Endothelial cell (in vitro differentiated cells): ENCODE data around the gene LARGE1. TPM values are rescaled to one million over a fixed set of nuclear protein-coding genes. Genes with fewer than 3 reads are reported as not detected.

Experiments used
- DNase-seq: peaks from one replicate; pipeline ENCODE4 v3.0.0; 2021; ENCODE audit warnings: low spot score
- H3K27ac Mint-ChIP-seq: one replicate; pipeline ENCODE4 v1.8.0; 2021; ENCODE audit warnings: mixed read lengths, inconsistent platforms; ENCODE audit not compliant: unreplicated experiment
- H3K27me3 Mint-ChIP-seq: one replicate; pipeline ENCODE4 v1.8.0; 2021; ENCODE audit warnings: mild to moderate bottlenecking, moderate library complexity, mixed read lengths, inconsistent platforms; ENCODE audit not compliant: unreplicated experiment
- H3K36me3 Mint-ChIP-seq: one replicate; pipeline ENCODE4 v1.8.0; 2021; ENCODE audit warnings: mild to moderate bottlenecking, low read depth, mixed read lengths, inconsistent platforms; ENCODE audit not compliant: unreplicated experiment
- H3K4me1 Mint-ChIP-seq: one replicate; pipeline ENCODE4 v1.8.0; 2021; ENCODE audit warnings: mild to moderate bottlenecking, mixed read lengths, inconsistent platforms; ENCODE audit not compliant: unreplicated experiment
- H3K4me3 Mint-ChIP-seq: one replicate; pipeline ENCODE4 v1.8.0; 2021; ENCODE audit warnings: mild to moderate bottlenecking, mixed read lengths, inconsistent platforms; ENCODE audit not compliant: unreplicated experiment
- H3K9me3 Mint-ChIP-seq: one replicate; pipeline ENCODE4 v1.8.0; 2021; ENCODE audit warnings: mixed read lengths, inconsistent platforms; ENCODE audit not compliant: unreplicated experiment
- CTCF ChIP-seq: fragments of 200-600 bp; sonication (generic); IDR thresholded peaks from one replicate; pipeline ENCODE4 v1.5.0; 2021; ENCODE audit warnings: antibody characterized with exemption; ENCODE audit not compliant: unreplicated experiment
- total RNA-seq: library from RNA; stranded (reverse); fragmentation: NEBNext Ultra II Directional; extraction: Animal tissue kit (Norgen Biotek cat#: 25700); gene quantifications from one replicate; pipeline ENCODE4 v1.2.1, GENCODE V29; 2021; ENCODE audit not compliant: unreplicated experiment

Gene LARGE1
- total RNA-seq, 1 donor from 2014 or later: 25.4 TPM

GRCh38 chr22:33426451-33426850 lies 493.8 kb downstream of the LARGE1 start:
- Mint-ChIP-seq H3K4me3 (no peak overlapping the region), H3K9me3 (no peaks in the 10 kb centered on the region), H3K36me3 (peaks cover 8% of the 10 kb centered on the region), H3K27me3 (peaks cover 2% of the 10 kb centered on the region), H3K27ac (no peak overlapping the region), H3K4me1 (no peaks in the 10 kb centered on the region)
- no peak for TF ChIP-seq CTCF
- no peak for DNase-seq

GRCh38 chr22:33421859-33422258 lies 498.4 kb downstream of the LARGE1 start:
- peaks cover 2% of the 10 kb centered on the region for H3K27me3 Mint-ChIP-seq
- H3K27ac Mint-ChIP-seq: no peak overlapping the region
- H3K4me1 Mint-ChIP-seq: peaks cover 2% of the 10 kb centered on the region

GRCh38 chr22:33418484-33418883 lies 501.8 kb downstream of the LARGE1 start:
- Mint-ChIP-seq H3K27me3 (peaks cover 2% of the 10 kb centered on the region), H3K4me3 (no peak overlapping the region), H3K9me3 (no peaks in the 10 kb centered on the region), H3K36me3 (peaks cover 4% of the 10 kb centered on the region), H3K27ac (no peak overlapping the region), H3K4me1 (peaks cover 2% of the 10 kb centered on the region)
- no peak for TF ChIP-seq CTCF
- DNase-seq: no peak

More at GRCh38 chr22:33421859-33422258, 498.4 kb downstream of the LARGE1 start:
- Mint-ChIP-seq H3K36me3 (peaks cover 4% of the 10 kb centered on the region), H3K4me3 (no peak overlapping the region), H3K9me3 (no peaks in the 10 kb centered on the region)
- DNase-seq: no peak
- TF ChIP-seq CTCF: no peak

- H3K9me3 Mint-ChIP-seq: no peaks in the 10 kb centered on the region
- no peak overlapping the region for H3K4me3 Mint-ChIP-seq
- H3K27ac Mint-ChIP-seq: no peak overlapping the region
- no peak for DNase-seq
- H3K27me3 Mint-ChIP-seq: peaks cover 2% of the 10 kb centered on the region
- no peak for TF ChIP-seq CTCF
- H3K36me3 Mint-ChIP-seq: no peaks in the 10 kb centered on the region
- peaks cover 2% of the 10 kb centered on the region for H3K4me1 Mint-ChIP-seq
Measured at GRCh38 chr22:33415401-33415800, 504.9 kb downstream of the LARGE1 start.

GRCh38 chr22:33409079-33409478 lies 511.2 kb downstream of the LARGE1 start:
- no peak for DNase-seq
- H3K4me3 Mint-ChIP-seq: no peak overlapping the region
- H3K9me3 Mint-ChIP-seq: no peaks in the 10 kb centered on the region
- H3K4me1 Mint-ChIP-seq: peaks cover 6% of the 10 kb centered on the region
- H3K27me3 Mint-ChIP-seq: peaks cover 2% of the 10 kb centered on the region
- no peak overlapping the region for H3K27ac Mint-ChIP-seq
- no peak for TF ChIP-seq CTCF
- H3K36me3 Mint-ChIP-seq: no peaks in the 10 kb centered on the region
